Gastroesophageal sphincter (tissue), 4 donors: ENCODE results near the gene PCNT. TPM values are rescaled to one million over a fixed set of nuclear protein-coding genes. Genes with fewer than 3 reads are reported as not detected.

Experiments used
- ATAC-seq: fragments of 150-250 bp; one replicate; pipeline ENCODE4 v1.9.1; 2016; ENCODE audit warnings: mild to moderate bottlenecking, moderate library complexity
- H3K27ac ChIP-seq, 4 donors: fragments of 200-600 bp; sonication (generic) in 3 of 4; 1 replicate in 3 of 4; 2 replicates in 1 of 4; pipeline ENCODE4 v1.5.1; 2016 to 2019
- H3K27me3 ChIP-seq: fragments of 200-600 bp; sonication (generic); one replicate; pipeline ENCODE4 v1.5.1; 2019
- H3K36me3 ChIP-seq, 2 donors: fragments of 200-600 bp; sonication (generic); one replicate each; pipeline ENCODE4 v1.5.1; 2019; ENCODE audit warnings: control low read depth in 1 of 2
- H3K4me1 ChIP-seq, 3 donors: fragments of 200-600 bp; sonication (generic); 1 replicate in 2 of 3; 2 replicates in 1 of 3; pipeline ENCODE4 v1.5.1; 2016 to 2019; ENCODE audit warnings: control low read depth in 2 of 3
- H3K4me3 ChIP-seq, 2 donors: fragments of 200-600 bp; sonication (generic); one replicate each; pipeline ENCODE4 v1.5.1; 2019; ENCODE audit warnings: mild to moderate bottlenecking in 1 of 2, moderate library complexity in 1 of 2
- H3K9me3 ChIP-seq, 3 donors: fragments of 200-600 bp; sonication (generic); one replicate each; pipeline ENCODE4 v1.5.1; 2017 to 2019; ENCODE audit warnings: control low read depth in 2 of 3
- EP300 ChIP-seq: sonication (generic); formaldehyde crosslinking; IDR thresholded peaks from one replicate; pipeline ENCODE4 v1.6.1; 2017; ENCODE audit warnings: antibody characterized with exemption, mild to moderate bottlenecking
- POLR2A ChIP-seq, 2 donors: fragments of 450-650 bp; IDR thresholded peaks; one replicate each; pipeline ENCODE4 v1.6.1; 2017; ENCODE audit warnings: antibody characterized with exemption in 2 of 2, mild to moderate bottlenecking in 2 of 2, moderate library complexity in 1 of 2
- POLR2AphosphoS5 ChIP-seq: sonication (generic); formaldehyde crosslinking; IDR thresholded peaks from one replicate; pipeline ENCODE4 v1.6.1; 2017; ENCODE audit warnings: antibody characterized with exemption
- WGBS, 2 donors: methylation state at CpG; one replicate each; pipeline ENCODE4 v1.1.5; 2018; ENCODE audit warnings: low coverage in 1 of 2; 5-methylcytosine and 5-hydroxymethylcytosine counted together
- total RNA-seq, 4 donors: library from RNA; depleted of rRNA; stranded (reverse); fragments of >200 nt; gene quantifications; one replicate each; pipeline ENCODE4 v1.1.0, GENCODE V29; 2016
- TF ChIP-seq, protein P1 (sequence below), 4 experiments: fragments of 200-600 bp in 2 of 4; fragments of 450-650 bp in 2 of 4; sonication (generic) in 1 of 4; IDR thresholded peaks; one replicate each; pipeline ENCODE4 v1.5.1; 2017 to 2019; ENCODE audit warnings: antibody characterized with exemption in 4 of 4, mild to moderate bottlenecking in 2 of 4, moderate library complexity in 2 of 4

PCNT gene
- total RNA-seq, 4 donors from 2014 or later, result 24.3 to 31.1 (median 27.3) TPM

DNA sequence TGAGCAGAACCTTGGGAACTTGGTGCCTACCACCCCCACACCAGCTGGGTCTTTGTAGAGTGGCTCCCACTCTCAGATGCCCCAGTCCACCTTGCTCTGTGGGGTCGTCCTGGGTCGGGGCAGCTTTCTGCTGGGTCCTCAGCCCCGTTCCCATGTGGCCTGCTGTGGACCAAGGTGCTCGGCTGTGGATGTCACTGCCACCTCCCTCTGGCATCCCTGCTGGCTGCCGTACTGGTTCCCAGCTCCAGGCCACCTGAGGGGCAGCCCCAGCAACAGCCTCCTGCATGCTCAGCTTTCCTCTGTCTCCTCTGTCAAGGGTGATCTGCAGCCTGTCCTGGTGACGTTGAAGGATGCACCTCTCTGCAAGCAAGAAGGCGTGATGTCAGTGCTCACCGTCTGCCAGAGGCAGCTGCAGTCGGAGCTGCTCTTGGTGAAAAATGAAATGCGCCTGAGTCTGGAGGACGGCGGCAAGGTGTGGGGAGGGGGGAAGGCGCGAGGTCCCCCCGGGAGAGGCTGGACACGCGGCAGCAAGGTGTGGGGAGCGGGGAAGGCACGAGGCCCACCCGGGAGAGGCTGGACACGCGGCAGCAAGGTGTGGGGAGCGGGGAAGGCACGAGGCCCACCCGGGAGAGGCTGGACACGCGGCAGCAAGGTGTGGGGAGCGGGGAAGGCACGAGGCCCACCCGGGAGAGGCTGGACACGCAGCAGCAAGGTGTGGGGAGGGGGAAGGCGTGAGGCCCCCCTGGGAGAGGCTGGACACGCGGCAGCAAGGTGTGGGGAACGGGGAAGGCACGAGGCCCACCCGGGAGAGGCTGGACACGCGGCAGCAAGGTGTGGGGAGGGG lies 88.8 kb downstream of the PCNT start:
- TF ChIP-seq, protein P1, sequence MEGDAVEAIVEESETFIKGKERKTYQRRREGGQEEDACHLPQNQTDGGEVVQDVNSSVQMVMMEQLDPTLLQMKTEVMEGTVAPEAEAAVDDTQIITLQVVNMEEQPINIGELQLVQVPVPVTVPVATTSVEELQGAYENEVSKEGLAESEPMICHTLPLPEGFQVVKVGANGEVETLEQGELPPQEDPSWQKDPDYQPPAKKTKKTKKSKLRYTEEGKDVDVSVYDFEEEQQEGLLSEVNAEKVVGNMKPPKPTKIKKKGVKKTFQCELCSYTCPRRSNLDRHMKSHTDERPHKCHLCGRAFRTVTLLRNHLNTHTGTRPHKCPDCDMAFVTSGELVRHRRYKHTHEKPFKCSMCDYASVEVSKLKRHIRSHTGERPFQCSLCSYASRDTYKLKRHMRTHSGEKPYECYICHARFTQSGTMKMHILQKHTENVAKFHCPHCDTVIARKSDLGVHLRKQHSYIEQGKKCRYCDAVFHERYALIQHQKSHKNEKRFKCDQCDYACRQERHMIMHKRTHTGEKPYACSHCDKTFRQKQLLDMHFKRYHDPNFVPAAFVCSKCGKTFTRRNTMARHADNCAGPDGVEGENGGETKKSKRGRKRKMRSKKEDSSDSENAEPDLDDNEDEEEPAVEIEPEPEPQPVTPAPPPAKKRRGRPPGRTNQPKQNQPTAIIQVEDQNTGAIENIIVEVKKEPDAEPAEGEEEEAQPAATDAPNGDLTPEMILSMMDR (IDR thresholded peaks at IDR 0.05), result no peak
- TF ChIP-seq POLR2A (IDR thresholded peaks at IDR 0.05) (no peak), POLR2AphosphoS5 (no peak), EP300 (no peak)
- WGBS, 2 donors, result 70 to 76% methylated on average over 13 to 29 of the region's 39 CpGs
- H3K9me3 ChIP-seq, result no peaks in the 10 kb centered on the region
- ATAC-seq, result no peak
- no peak overlapping the region for H3K27ac ChIP-seq
- no peaks in the 10 kb centered on the region for H3K4me1 ChIP-seq
- H3K4me3 ChIP-seq, result no peak overlapping the region
- H3K27me3 ChIP-seq, result no peaks in the 10 kb centered on the region
- peaks cover 0 to 83% of the 10 kb centered on the region in 2 donors for H3K36me3 ChIP-seq

DNA sequence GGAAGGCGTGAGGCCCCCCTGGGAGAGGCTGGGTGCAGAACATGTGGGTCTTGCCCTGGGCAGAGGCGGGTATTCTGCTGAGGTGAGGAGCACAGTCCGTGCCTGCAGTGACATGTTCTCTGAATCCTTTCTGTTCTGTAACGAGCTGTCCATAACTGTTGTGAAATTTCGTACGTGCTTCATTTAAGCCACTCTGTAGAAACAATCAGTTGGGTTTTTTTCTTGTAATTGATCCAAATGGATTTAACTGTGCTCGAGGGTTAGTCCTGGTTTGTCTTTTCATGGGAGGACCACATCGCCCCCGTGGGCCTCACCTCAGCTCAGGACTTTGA lies 89.4 kb downstream of the PCNT start:
- no peaks in the 10 kb centered on the region for H3K9me3 ChIP-seq
- 89 to 93% methylated on average over 4 to 9 of the region's 9 CpGs for WGBS, 2 donors
- no peaks in the 10 kb centered on the region for H3K27me3 ChIP-seq
- peaks cover 0 to 87% of the 10 kb centered on the region in 2 donors for H3K36me3 ChIP-seq
- no peak overlapping the region for H3K4me3 ChIP-seq
- no peaks in the 10 kb centered on the region for H3K4me1 ChIP-seq
- no peak overlapping the region for H3K27ac ChIP-seq
- TF ChIP-seq, protein P1 (IDR thresholded peaks at IDR 0.05), result no peak
- no peak for TF ChIP-seq EP300
- TF ChIP-seq POLR2AphosphoS5, result no peak
- no peak for TF ChIP-seq POLR2A (IDR thresholded peaks at IDR 0.05)
- no peak for ATAC-seq

DNA sequence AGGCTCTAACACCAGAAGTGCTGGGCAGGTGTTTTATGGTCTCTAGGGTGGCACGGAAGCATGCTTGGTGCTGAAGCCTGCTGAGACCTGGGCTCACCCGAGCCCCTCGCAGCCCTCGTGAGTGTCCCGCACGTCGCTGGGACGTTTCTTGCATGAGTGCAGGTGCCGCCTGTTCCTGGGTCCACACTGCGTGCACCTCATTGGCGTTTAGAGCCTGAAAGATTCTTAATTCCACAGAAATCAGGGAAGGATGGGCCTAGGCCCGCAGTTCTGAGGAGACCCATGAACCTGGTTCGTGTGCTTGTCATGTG lies 91.0 kb downstream of the PCNT start:
- Histone ChIP-seq H3K9me3 (no peaks in the 10 kb centered on the region), H3K4me1 (no peaks in the 10 kb centered on the region)
- no peak for ATAC-seq

DNA sequence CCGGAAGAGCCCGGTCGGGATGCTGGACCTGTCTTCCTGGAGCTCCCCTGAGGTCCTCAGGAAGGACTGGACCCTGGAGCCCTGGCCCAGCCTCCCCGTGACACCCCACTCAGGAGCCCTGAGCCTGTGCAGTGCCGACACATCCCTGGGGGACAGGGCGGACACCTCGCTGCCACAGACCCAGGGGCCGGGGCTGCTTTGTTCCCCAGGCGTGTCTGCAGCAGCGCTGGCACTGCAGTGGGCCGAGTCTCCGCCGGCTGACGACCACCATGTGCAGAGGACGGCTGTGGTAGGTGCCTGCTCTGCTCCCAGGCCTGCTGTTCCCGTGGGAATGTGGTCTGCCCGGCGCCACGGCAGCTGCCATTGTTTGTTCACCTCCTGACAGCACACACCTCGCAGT lies 92.6 kb downstream of the PCNT start:
- no peaks in the 10 kb centered on the region for H3K4me1 ChIP-seq
- H3K4me3 ChIP-seq, result no peak overlapping the region
- H3K27ac ChIP-seq, result no peak overlapping the region
- no peak for ATAC-seq
- no peaks in the 10 kb centered on the region for H3K9me3 ChIP-seq
- TF ChIP-seq POLR2A (IDR thresholded peaks at IDR 0.05) (no peak), EP300 (no peak), POLR2AphosphoS5 (no peak)
- TF ChIP-seq, protein P1 (IDR thresholded peaks at IDR 0.05), result no peak
- H3K27me3 ChIP-seq, result no peaks in the 10 kb centered on the region
- H3K36me3 ChIP-seq, result peaks cover 0 to 96% of the 10 kb centered on the region in 2 donors
- 93% methylated on average over 3 of the region's 20 CpGs; no CpG with 5 or more reads in 1 of the 2 donors for WGBS, 2 donors

More for the DNA sequence above, 91.0 kb downstream of the PCNT start:
- no peak overlapping the region for H3K27ac ChIP-seq
- WGBS, 2 donors, result 86 to 91% methylated on average over 2 to 7 of the region's 13 CpGs
- no peaks in the 10 kb centered on the region for H3K27me3 ChIP-seq
- TF ChIP-seq, protein P1 (IDR thresholded peaks at IDR 0.05), result no peak
- TF ChIP-seq EP300 (no peak), POLR2AphosphoS5 (no peak), POLR2A (IDR thresholded peaks at IDR 0.05) (no peak)
- H3K4me3 ChIP-seq, result no peak overlapping the region
- H3K36me3 ChIP-seq, result peaks cover 0 to 95% of the 10 kb centered on the region in 2 donors

DNA sequence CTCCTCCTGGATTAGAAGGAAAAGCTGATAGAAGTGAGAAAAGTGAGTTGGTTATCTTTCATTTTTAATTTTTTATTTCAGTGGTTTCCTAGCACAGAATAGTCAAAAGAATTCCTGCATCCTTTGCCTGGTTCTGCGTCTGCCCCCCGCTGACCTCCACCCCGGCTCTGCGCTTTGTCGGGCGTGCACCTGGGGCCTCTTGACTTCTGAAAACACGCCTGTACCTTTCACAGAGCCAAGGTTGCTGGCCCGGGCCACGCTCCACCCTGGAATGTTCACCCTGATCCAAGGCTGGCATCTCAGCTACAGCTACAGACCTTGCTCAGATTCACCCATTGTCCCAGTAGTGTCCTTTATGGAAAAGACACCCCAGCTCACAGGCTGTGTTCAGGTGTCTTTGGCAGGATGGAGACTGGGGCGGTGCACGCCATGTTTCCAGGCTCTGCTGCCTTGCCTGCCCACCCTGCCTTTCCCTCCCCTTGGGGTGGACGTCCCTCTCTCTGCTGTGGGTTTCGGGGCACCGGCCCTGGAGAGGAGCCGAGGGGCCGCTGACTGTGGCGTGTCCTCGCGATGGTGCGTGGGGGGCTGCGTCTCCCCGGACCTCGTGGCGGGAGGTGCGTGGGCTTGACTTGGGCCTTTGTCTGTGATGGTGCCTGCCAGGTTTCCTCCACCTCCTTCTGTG lies 94.5 kb downstream of the PCNT start:
- WGBS, 2 donors, result 89% methylated on average over 9 of the region's 25 CpGs; no CpG with 5 or more reads in 1 of the 2 donors
- H3K36me3 ChIP-seq, result peaks cover 0 to 92% of the 10 kb centered on the region in 2 donors
- TF ChIP-seq POLR2A (IDR thresholded peaks at IDR 0.05), result no peak
- TF ChIP-seq, protein P1 (IDR thresholded peaks at IDR 0.05), result no peak
- H3K4me1 ChIP-seq, result no peaks in the 10 kb centered on the region
- ATAC-seq, result no peak
- no peaks in the 10 kb centered on the region for H3K9me3 ChIP-seq
- no peaks in the 10 kb centered on the region for H3K27me3 ChIP-seq
- H3K27ac ChIP-seq, result no peak overlapping the region
- H3K4me3 ChIP-seq, result no peak overlapping the region
